ENCODE results near the gene INO80D. TPM values are rescaled to one million over a fixed set of nuclear protein-coding genes. Genes with fewer than 3 reads are reported as not detected.
"Not testable (repeated sequence)": the region's sequence is repeated elsewhere in the genome, so short reads cannot be mapped to it uniquely, and the experiment has no call there.

Gene INO80D
- total RNA-seq, 1 donor from 2014 or later: 9.7 TPM

DNA sequence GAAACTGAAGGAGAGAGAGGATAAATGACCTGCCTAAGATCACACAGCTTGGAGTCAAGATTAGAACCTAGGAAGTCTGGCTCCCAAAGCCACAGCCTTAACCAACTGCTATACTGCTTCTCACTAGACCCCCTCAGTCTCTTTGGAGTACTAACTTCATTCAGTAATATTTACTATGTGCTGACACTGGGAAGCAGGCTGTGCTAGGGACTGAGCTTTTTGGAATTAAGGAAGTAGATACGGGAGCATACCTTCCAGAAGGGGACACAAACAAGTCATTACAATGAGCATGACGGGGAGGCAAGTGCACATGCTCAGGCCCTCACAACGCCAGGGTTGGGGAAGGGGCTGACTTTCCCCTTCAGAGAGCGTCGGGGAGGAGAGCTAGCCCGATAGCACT is 97.7 kb downstream of the INO80D start:
- no peak for DNase-seq (ENCODE audit: low read depth)
- TF ChIP-seq, protein P1, sequence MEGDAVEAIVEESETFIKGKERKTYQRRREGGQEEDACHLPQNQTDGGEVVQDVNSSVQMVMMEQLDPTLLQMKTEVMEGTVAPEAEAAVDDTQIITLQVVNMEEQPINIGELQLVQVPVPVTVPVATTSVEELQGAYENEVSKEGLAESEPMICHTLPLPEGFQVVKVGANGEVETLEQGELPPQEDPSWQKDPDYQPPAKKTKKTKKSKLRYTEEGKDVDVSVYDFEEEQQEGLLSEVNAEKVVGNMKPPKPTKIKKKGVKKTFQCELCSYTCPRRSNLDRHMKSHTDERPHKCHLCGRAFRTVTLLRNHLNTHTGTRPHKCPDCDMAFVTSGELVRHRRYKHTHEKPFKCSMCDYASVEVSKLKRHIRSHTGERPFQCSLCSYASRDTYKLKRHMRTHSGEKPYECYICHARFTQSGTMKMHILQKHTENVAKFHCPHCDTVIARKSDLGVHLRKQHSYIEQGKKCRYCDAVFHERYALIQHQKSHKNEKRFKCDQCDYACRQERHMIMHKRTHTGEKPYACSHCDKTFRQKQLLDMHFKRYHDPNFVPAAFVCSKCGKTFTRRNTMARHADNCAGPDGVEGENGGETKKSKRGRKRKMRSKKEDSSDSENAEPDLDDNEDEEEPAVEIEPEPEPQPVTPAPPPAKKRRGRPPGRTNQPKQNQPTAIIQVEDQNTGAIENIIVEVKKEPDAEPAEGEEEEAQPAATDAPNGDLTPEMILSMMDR (IDR thresholded peaks at IDR 0.05; ENCODE audit: insufficient read depth, low read length, poor library complexity, severe bottlenecking): no peak
- Histone ChIP-seq H3K36me3 (ENCODE audit: control insufficient read depth, insufficient read depth, low read length) (no peaks in the 10 kb centered on the region), H3K4me3 (ENCODE audit: low read depth, low read length) (no peak overlapping the region), H3K27me3 (ENCODE audit: control insufficient read depth, insufficient read depth, low read length) (no peaks in the 10 kb centered on the region)

- not testable (repeated sequence) for H3K4me3 ChIP-seq (ENCODE audit: low read depth, low read length); H3K36me3 ChIP-seq (ENCODE audit: control insufficient read depth, insufficient read depth, low read length); H3K27me3 ChIP-seq (ENCODE audit: control insufficient read depth, insufficient read depth, low read length); DNase-seq (ENCODE audit: low read depth)
Measured at GRCh38 chr2:205986334-205986733, 99.6 kb downstream of the INO80D start.

DNA sequence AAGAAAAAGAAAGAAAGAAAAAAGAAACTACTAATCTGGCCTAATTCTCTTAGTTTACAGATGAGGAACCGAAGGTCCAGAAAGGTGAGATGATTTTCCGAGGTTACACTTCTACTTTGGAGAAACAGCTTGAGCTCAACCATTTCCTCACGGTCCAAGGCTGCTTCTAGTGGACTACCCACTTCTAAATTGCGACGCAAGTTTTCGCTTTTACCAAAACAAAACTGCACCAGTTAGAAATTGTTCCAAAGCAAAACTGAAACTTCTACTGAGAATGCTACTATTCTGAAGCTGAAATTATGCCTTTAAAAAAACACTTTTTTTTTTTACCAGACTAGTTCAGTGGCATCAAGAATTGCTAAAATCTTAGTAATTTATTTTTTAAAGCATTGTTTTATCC is 101.6 kb downstream of the INO80D start:
- TF ChIP-seq, protein P1 (IDR thresholded peaks at IDR 0.05; ENCODE audit: insufficient read depth, low read length, poor library complexity, severe bottlenecking): no peak
- no peak overlapping the region for H3K4me3 ChIP-seq (ENCODE audit: low read depth, low read length)
- no peaks in the 10 kb centered on the region for H3K36me3 ChIP-seq (ENCODE audit: control insufficient read depth, insufficient read depth, low read length)
- no peaks in the 10 kb centered on the region for H3K27me3 ChIP-seq (ENCODE audit: control insufficient read depth, insufficient read depth, low read length)
- DNase-seq (ENCODE audit: low read depth): no peak

DNA sequence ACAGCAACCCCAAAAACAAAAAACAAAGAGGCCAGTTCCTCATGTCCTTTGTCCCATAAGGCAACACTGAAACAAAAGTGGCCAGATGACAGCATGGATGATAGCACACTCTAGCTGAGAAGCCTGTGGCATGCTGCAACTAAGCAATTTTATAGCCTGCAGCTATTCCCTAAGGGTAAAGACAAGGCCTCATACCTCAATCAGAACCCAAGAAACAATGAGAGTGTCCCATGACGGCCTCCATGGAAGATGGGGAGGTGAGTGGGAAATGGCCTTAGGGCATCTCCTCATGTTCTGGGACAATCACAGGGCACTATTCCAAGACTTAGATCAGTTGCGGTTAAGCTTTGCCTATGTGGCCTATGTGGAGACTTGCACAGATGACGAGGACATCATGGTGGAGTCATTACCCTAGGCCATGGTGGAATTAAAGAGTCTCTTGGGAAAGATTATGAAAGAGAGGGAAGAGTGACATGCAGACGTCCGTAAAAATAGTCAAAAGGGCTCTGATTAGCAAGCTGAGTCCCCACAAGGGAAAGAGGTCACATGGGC is 103.1 kb downstream of the INO80D start:
- no peaks in the 10 kb centered on the region for H3K36me3 ChIP-seq (ENCODE audit: control insufficient read depth, insufficient read depth, low read length)
- no peaks in the 10 kb centered on the region for H3K27me3 ChIP-seq (ENCODE audit: control insufficient read depth, insufficient read depth, low read length)
- no peak overlapping the region for H3K4me3 ChIP-seq (ENCODE audit: low read depth, low read length)
- TF ChIP-seq, protein P1 (IDR thresholded peaks at IDR 0.05; ENCODE audit: insufficient read depth, low read length, poor library complexity, severe bottlenecking): no peak
- no peak for DNase-seq (ENCODE audit: low read depth)

DNA sequence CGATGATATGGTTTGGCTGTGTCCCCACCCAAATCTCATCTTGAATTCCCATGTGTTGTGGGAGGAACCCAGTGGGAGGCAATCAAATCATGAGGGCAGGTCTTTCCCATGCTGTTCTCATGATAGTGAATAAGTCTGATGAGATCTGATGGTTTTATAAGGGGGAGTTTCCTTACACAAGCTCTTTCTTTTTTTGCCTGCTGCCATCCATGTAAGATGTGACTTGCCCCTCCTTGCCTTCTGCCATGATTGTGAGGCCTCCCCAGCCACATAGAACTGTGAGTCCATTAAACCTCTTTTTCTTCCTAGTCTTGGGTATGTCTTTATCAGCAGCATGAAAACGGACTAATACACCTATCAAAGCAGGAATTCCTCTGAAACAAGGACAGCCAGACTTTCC is 107.2 kb downstream of the INO80D start:
- H3K4me3 ChIP-seq (ENCODE audit: low read depth, low read length); DNase-seq (ENCODE audit: low read depth); H3K36me3 ChIP-seq (ENCODE audit: control insufficient read depth, insufficient read depth, low read length); H3K27me3 ChIP-seq (ENCODE audit: control insufficient read depth, insufficient read depth, low read length): not testable (repeated sequence)

DNA sequence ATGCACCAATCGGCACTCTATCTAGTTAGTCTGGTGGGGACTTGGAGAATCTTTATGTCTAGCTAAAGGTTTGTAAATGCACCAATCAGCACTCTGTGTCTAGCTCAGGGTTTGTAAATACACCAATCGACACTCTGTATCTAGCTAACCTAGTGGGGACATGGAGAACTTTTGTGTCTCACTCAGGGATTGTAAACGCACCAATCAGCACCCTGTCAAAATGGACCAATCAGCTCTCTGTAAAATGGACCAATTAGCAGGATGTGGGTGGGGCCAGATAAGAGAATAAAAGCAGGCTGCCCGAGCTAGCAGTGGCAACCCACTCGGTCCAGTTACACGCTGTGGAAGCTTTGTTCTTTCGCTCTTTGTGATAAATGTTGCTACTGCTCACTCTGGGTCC is 108.3 kb downstream of the INO80D start:
- H3K4me3 ChIP-seq (ENCODE audit: low read depth, low read length); H3K27me3 ChIP-seq (ENCODE audit: control insufficient read depth, insufficient read depth, low read length); H3K36me3 ChIP-seq (ENCODE audit: control insufficient read depth, insufficient read depth, low read length); DNase-seq (ENCODE audit: low read depth): not testable (repeated sequence)

DNA sequence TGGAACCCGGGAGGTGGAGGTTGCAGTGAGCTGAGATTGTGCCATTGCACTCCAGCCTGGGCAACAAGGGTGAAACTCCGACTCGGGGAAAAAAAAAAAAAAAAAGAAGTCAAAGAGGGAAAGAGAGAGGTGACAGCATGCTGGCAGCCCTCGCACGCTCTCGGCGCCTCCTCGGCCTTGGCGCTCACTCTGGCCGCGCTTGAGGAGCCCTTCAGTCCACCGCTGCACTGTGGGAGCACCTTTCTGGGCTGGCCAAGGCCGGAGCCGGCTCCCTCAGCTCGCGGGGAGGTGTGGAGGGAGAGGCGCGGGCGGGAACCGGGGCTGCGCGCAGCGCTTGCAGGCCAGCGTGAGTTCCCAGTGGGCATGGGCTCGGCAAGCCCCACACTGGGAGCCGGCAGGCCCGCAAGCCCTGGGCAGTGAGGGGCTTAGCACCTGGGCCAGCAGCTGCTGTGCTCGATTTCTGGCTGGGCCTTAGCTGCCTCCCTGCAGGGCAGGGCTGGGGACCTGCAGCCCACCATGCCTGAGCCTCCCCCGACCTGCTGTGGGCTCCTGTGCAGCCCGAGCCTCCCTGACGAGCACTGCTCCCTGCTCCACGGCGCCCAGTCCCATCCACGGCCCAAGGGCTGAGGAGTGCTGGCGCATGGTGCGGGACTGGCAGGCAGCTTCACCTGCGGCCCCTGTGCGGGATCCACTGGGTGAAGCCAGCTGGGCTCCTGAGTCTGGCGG is 108.9 kb downstream of the INO80D start:
- not testable (repeated sequence) for H3K27me3 ChIP-seq (ENCODE audit: control insufficient read depth, insufficient read depth, low read length); DNase-seq (ENCODE audit: low read depth); H3K4me3 ChIP-seq (ENCODE audit: low read depth, low read length); H3K36me3 ChIP-seq (ENCODE audit: control insufficient read depth, insufficient read depth, low read length)

DNA sequence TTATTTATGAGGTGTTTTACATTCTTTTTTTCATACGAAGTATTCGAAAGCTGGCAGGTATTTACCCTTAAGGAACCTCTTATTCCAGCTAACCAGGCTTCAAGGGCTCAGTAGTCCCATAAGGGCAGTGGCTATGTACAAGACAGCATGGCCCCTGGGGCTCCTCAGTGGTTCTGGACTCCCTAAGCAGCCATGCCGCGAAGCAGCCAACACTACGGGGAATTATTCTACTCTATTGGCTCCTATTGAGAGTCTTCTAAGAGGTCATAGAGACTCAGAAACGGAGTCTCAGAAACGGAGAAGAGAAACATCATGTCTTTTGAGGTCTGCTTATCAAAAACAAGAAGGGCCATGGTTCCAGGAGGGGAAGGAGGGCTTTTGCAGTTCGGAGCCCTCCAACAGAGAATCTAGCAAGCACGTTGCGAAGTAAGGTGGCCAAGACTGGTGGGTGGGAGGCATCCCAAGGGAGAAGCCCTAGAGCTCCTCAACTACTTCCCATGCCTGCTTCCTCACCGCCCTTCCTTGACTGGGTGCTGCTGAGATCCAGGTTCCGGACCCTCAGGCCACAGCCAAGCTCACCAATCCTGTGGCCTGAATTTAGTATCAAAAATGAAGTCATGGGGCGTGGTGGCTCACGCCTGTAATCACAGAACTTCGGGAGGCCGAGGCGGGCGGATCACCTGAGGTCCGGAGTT is 109.7 kb downstream of the INO80D start:
- Histone ChIP-seq H3K27me3 (ENCODE audit: control insufficient read depth, insufficient read depth, low read length) (no peaks in the 10 kb centered on the region), H3K4me3 (ENCODE audit: low read depth, low read length) (no peak overlapping the region), H3K36me3 (ENCODE audit: control insufficient read depth, insufficient read depth, low read length) (no peaks in the 10 kb centered on the region)
- no peak for DNase-seq (ENCODE audit: low read depth)
- TF ChIP-seq, protein P1 (IDR thresholded peaks at IDR 0.05; ENCODE audit: insufficient read depth, low read length, poor library complexity, severe bottlenecking): no peak

Measured in kidney epithelial cell (primary cell).